OCI-LY1 (cell line): Measurements from ENCODE around the gene MPDU1.

Experiments used
- H2AFZ ChIP-seq: fragments of 200-600 bp; sonication (generic), shearing (Covaris generic); 2 replicates; pipeline ENCODE4 v1.6.0; 2014; ENCODE audit warnings: antibody characterized with exemption, mild to moderate bottlenecking, low read length
- H3F3A ChIP-seq: fragments of 200-600 bp; sonication (generic), shearing (Covaris generic); 2 replicates; pipeline ENCODE4 v1.6.0; 2014; ENCODE audit warnings: mild to moderate bottlenecking, antibody characterized with exemption, low read length, moderate library complexity; ENCODE audit not compliant: insufficient read depth
- H3K27ac ChIP-seq: fragments of 200-600 bp; sonication (generic); 2 replicates; pipeline ENCODE4 v1.5.1; 2014; ENCODE audit warnings: low read length, mixed run types, mild to moderate bottlenecking, low read depth; ENCODE audit not compliant: poor library complexity, severe bottlenecking
- H3K27me3 ChIP-seq: fragments of 200-600 bp; sonication (generic); 2 replicates; pipeline ENCODE4 v1.6.0; 2014; ENCODE audit warnings: antibody characterized with exemption, mild to moderate bottlenecking, low read length, moderate library complexity; ENCODE audit not compliant: insufficient read depth
- H3K36me3 ChIP-seq: fragments of 200-600 bp; sonication (generic); 2 replicates; pipeline ENCODE4 v1.6.1; 2014; ENCODE audit warnings: mild to moderate bottlenecking, antibody characterized with exemption, low read length, moderate library complexity, mixed read lengths; ENCODE audit not compliant: insufficient read depth
- H3K4me1 ChIP-seq: fragments of 200-600 bp; sonication (generic); 2 replicates; pipeline ENCODE4 v1.5.1; 2014; ENCODE audit warnings: mild to moderate bottlenecking, low read length, moderate library complexity; ENCODE audit not compliant: insufficient read depth, severe bottlenecking
- H3K4me2 ChIP-seq: fragments of 200-600 bp; sonication (generic), shearing (Covaris generic); 2 replicates; pipeline ENCODE4 v1.6.1; 2014; ENCODE audit warnings: low read length
- H3K4me3 ChIP-seq: fragments of 200-600 bp; sonication (generic); 2 replicates; pipeline ENCODE4 v1.5.1; 2014; ENCODE audit warnings: low read length, low read depth, mild to moderate bottlenecking, mixed read lengths; ENCODE audit not compliant: poor library complexity, severe bottlenecking
- H3K79me2 ChIP-seq: fragments of 200-600 bp; shearing (Covaris generic); 2 replicates; pipeline ENCODE4 v1.6.1; 2016; ENCODE audit warnings: mixed run types, low read length, mixed read lengths; ENCODE audit not compliant: insufficient read depth
- H3K9ac ChIP-seq: fragments of 200-600 bp; sonication (generic), shearing (Covaris generic); 2 replicates; pipeline ENCODE4 v1.6.1; 2014; ENCODE audit warnings: mild to moderate bottlenecking, low read length, mixed read lengths
- H3K9me2 ChIP-seq: fragments of 200-600 bp; sonication (generic), shearing (Covaris generic); 2 replicates; pipeline ENCODE4 v1.6.1; 2014; ENCODE audit warnings: low read depth, mild to moderate bottlenecking, low read length, mixed read lengths
- H3K9me3 ChIP-seq: fragments of 200-600 bp; shearing (Covaris generic); 2 replicates; pipeline ENCODE4 v1.6.1; 2014; ENCODE audit warnings: low read length, mixed read lengths
- H4K20me1 ChIP-seq: fragments of 200-600 bp; sonication (generic), shearing (Covaris generic); 2 replicates; pipeline ENCODE4 v1.6.0; 2016; ENCODE audit warnings: mild to moderate bottlenecking, low read length; ENCODE audit not compliant: insufficient read depth
- CTCF ChIP-seq: fragments of 200-600 bp; sonication (generic), shearing (Covaris generic); IDR thresholded peaks from 2 replicates; pipeline ENCODE4 v1.5.1; 2017; ENCODE audit warnings: mild to moderate bottlenecking, antibody characterized with exemption, low read length, moderate library complexity, mixed read lengths
- EZH2 ChIP-seq: fragments of 200-600 bp; sonication (generic), shearing (Covaris generic); IDR thresholded peaks from 2 replicates; pipeline ENCODE4 v1.8.0; 2017; ENCODE audit warnings: borderline replicate concordance, mixed run types, mild to moderate bottlenecking, antibody characterized with exemption, low read length, moderate library complexity, mixed read lengths

The MPDU1 gene

GRCh38 chr17:7626307-7626706 lies 42.7 kb downstream of the MPDU1 start:
- Histone ChIP-seq H3K4me3 (no peak overlapping the region), H3K36me3 (no peaks in the 10 kb centered on the region; the same call in 1 of the 2 replicates), H3K9me2 (no peaks in the 10 kb centered on the region), H2AFZ (no peak overlapping the region), H3K9ac (no peak overlapping the region), H3K27ac (no peak overlapping the region), H3K79me2 (no peaks in the 10 kb centered on the region), H3F3A (no peaks in the 10 kb centered on the region), H3K4me1 (peaks cover 5% of the 10 kb centered on the region), H3K4me2 (no peak overlapping the region), H4K20me1 (no peaks in the 10 kb centered on the region), H3K27me3 (no peaks in the 10 kb centered on the region), H3K9me3 (no peaks in the 10 kb centered on the region)
- TF ChIP-seq CTCF (no peak), EZH2 (no peak)

GRCh38 chr17:7626956-7627249 lies 43.3 kb downstream of the MPDU1 start:
- TF ChIP-seq EZH2 = no peak
- no peak for TF ChIP-seq CTCF
- peak overlapping the region; percentile 73 for H3K4me2 ChIP-seq
- H3K27me3 ChIP-seq = no peaks in the 10 kb centered on the region
- H4K20me1 ChIP-seq = no peaks in the 10 kb centered on the region
- H3K9ac ChIP-seq = peak overlapping the region; percentile 78; the same call in 1 of the 2 replicates
- no peak overlapping the region for H2AFZ ChIP-seq
- H3K9me2 ChIP-seq = no peaks in the 10 kb centered on the region
- no peaks in the 10 kb centered on the region for H3K79me2 ChIP-seq
- H3K4me1 ChIP-seq = peaks cover 5% of the 10 kb centered on the region
- no peaks in the 10 kb centered on the region for H3F3A ChIP-seq
- no peaks in the 10 kb centered on the region; the same call in 1 of the 2 replicates for H3K36me3 ChIP-seq
- H3K9me3 ChIP-seq = no peaks in the 10 kb centered on the region
- peak overlapping the region; percentile 78 for H3K4me3 ChIP-seq
- H3K27ac ChIP-seq = no peak overlapping the region

GRCh38 chr17:7627250-7628121 lies 43.8 kb downstream of the MPDU1 start, which contains the start of gene SAT2:
SAT2 (minus strand) TSS chr17:7627821; CDS start chr17:7627635, 186 bp downstream.
- Histone ChIP-seq H3K79me2 (no peaks in the 10 kb centered on the region), H2AFZ (no peak within 1 kb of the TSS), H3K4me1 (peaks cover 5% of the 10 kb centered on the region), H3K9me2 (no peaks in the 10 kb centered on the region), H3K9me3 (no peaks in the 10 kb centered on the region), H3K36me3 (no peaks in the 10 kb centered on the region; the same call in 1 of the 2 replicates), H3K27me3 (no peaks in the 10 kb centered on the region), H3K4me3 (peak within 1 kb of the TSS; percentile 78), H3K9ac (peak within 1 kb of the TSS; percentile 78), H3K4me2 (peak within 1 kb of the TSS; percentile 73), H3F3A (no peaks in the 10 kb centered on the region), H3K27ac (no peak within 1 kb of the TSS), H4K20me1 (no peaks in the 10 kb centered on the region)
- TF ChIP-seq EZH2 (no peak), CTCF (no peak)
